Measurements from ENCODE around the gene ATG4A.

DNA sequence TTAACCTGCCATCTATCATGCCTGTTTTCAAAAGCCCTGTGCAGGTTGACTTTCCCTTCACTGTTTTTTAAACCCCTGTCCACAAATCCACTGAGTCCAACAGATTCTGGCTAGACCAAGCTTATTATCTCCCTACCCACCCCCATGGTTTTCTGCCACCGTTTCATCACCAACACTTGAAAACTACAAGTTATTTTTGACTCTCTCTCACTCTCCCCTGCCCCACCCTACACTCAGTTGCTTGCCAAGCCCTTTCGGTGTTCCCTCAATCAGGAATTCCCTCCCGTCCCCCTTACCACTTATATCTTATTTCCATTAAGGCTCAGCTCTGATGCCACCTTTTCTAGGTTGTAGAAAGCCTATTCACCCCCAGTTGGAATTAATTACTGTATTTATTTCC, 29.7 kb downstream of the ATG4A start:
- TF ChIP-seq CTCF (IDR thresholded peaks at IDR 0.05 in 4 of 5, conservative IDR thresholded peaks at IDR 0.05 in 1 of 5) (no peak), POLR2A (IDR thresholded peaks at IDR 0.05) (no peak)
